ENCODE measurements around the gene C22orf42. TPM values are rescaled to one million over a fixed set of nuclear protein-coding genes. Genes with fewer than 3 reads are reported as not detected.

C22orf42 gene
- total and polyA plus RNA-seq, 2 donors (not counting 1 experiment from before 2014, with no cell fraction given): not detected

- CTCF ChIA-PET: no interaction called here
- Mint-ChIP-seq H3K9me3 (ENCODE audit: insufficient read depth) (no peaks in the 10 kb centered on the region), H3K27ac (no peak overlapping the region)
These were observed 26.3 kb downstream of the C22orf42 start for GRCh38 chr22:32132783-32133182.

GRCh38 chr22:32132126-32132525, 27.0 kb downstream of the C22orf42 start:
- ChIA-PET CTCF (no interaction called here), POLR2A (no interaction called here)
- H3K36me3 ChIP-seq (replicated peaks in 1 of 2; ENCODE audit: control extremely low read depth in 1 of 2, control insufficient read depth in 1 of 2, extremely low read depth in 1 of 2, insufficient read depth in 2 of 2, low read length in 1 of 2): no peaks in the 10 kb centered on the region
- no peaks in the 10 kb centered on the region for H4K20me1 ChIP-seq (ENCODE audit: control insufficient read depth, insufficient read depth, low read length, poor library complexity, severe bottlenecking)
- no peak overlapping the region for H3K4me2 ChIP-seq (replicated peaks; ENCODE audit: low read depth, low read length, poor library complexity, severe bottlenecking)
- DNase-seq: no peak
- H3K4me1 ChIP-seq (ENCODE audit: control insufficient read depth in 2 of 2, insufficient read depth in 2 of 2, low read length in 2 of 2): no peaks in the 10 kb centered on the region
- H3K27ac Mint-ChIP-seq: no peak overlapping the region
- H3K79me2 ChIP-seq (ENCODE audit: control insufficient read depth, insufficient read depth, low read length): no peaks in the 10 kb centered on the region
- no peak for ATAC-seq (ENCODE audit: low read depth)
- intact Hi-C loops (cut with micrococcal nuclease): loop anchor here (10.0 kb wide), 1 partner anchor 283 kb away; the partner anchor contains the start of gene RTCB
- no peaks in the 10 kb centered on the region for H3K9me3 Mint-ChIP-seq (ENCODE audit: insufficient read depth)
- H3K27ac ChIP-seq (ENCODE audit: low read length in 2 of 2): no peak overlapping the region
- peaks cover 11% of the 10 kb centered on the region for H3K27me3 Mint-ChIP-seq
- H3K4me3 ChIP-seq (ENCODE audit: control extremely low read depth in 1 of 5, extremely low read depth in 1 of 5, insufficient read depth in 1 of 5, low read depth in 2 of 5, low read length in 4 of 5): no peak overlapping the region
- no peak overlapping the region for H3K4me3 Mint-ChIP-seq
- no peak overlapping the region for H2AFZ ChIP-seq (ENCODE audit: insufficient read depth, low read depth, low read length, poor library complexity, severe bottlenecking)
- H3K9me3 ChIP-seq (ENCODE audit: control extremely low read depth in 1 of 3, control insufficient read depth in 2 of 3, insufficient read depth in 1 of 3, low read length in 2 of 3): no peaks in the 10 kb centered on the region
- no peaks in the 10 kb centered on the region for H3K4me1 Mint-ChIP-seq
- TF ChIP-seq EZH2 (IDR thresholded peaks at IDR 0.05; ENCODE audit: borderline replicate concordance, insufficient read depth, low read depth, low read length, poor library complexity, severe bottlenecking): no peak
- no peak for TF ChIP-seq CTCF (IDR thresholded peaks at IDR 0.05)
- H3K9ac ChIP-seq (ENCODE audit: low read length): no peak overlapping the region
- H3K27me3 ChIP-seq (replicated peaks in 1 of 4; ENCODE audit: control extremely low read depth in 1 of 4, control insufficient read depth in 3 of 4, insufficient read depth in 4 of 4, low read length in 3 of 4): peaks cover 0 to 2% (median 0%) of the 10 kb centered on the region in 4 experiments
- 96% methylated on average over 11 of the region's 11 CpGs for WGBS (ENCODE audit: insufficient coverage)

More at GRCh38 chr22:32132783-32133182, 26.3 kb downstream of the C22orf42 start:
- Histone ChIP-seq H3K9ac (ENCODE audit: low read length) (no peak overlapping the region), H4K20me1 (ENCODE audit: control insufficient read depth, insufficient read depth, low read length, poor library complexity, severe bottlenecking) (no peaks in the 10 kb centered on the region), H3K27me3 (replicated peaks in 1 of 4; ENCODE audit: control extremely low read depth in 1 of 4, control insufficient read depth in 3 of 4, insufficient read depth in 4 of 4, low read length in 3 of 4) (peaks cover 0 to 2% (median 0%) of the 10 kb centered on the region in 4 experiments), H2AFZ (ENCODE audit: insufficient read depth, low read depth, low read length, poor library complexity, severe bottlenecking) (no peak overlapping the region), H3K79me2 (ENCODE audit: control insufficient read depth, insufficient read depth, low read length) (no peaks in the 10 kb centered on the region), H3K4me1 (ENCODE audit: control insufficient read depth in 2 of 2, insufficient read depth in 2 of 2, low read length in 2 of 2) (peaks cover 0 to 5% of the 10 kb centered on the region in 2 donors), H3K4me3 (ENCODE audit: control extremely low read depth in 1 of 5, extremely low read depth in 1 of 5, insufficient read depth in 1 of 5, low read depth in 2 of 5, low read length in 4 of 5) (no peak overlapping the region), H3K36me3 (replicated peaks in 1 of 2; ENCODE audit: control extremely low read depth in 1 of 2, control insufficient read depth in 1 of 2, extremely low read depth in 1 of 2, insufficient read depth in 2 of 2, low read length in 1 of 2) (no peaks in the 10 kb centered on the region), H3K27ac (ENCODE audit: low read length in 2 of 2) (no peak overlapping the region), H3K9me3 (ENCODE audit: control extremely low read depth in 1 of 3, control insufficient read depth in 2 of 3, insufficient read depth in 1 of 3, low read length in 2 of 3) (peaks cover 0 to 4% (median 0%) of the 10 kb centered on the region in 3 donors), H3K4me2 (replicated peaks; ENCODE audit: low read depth, low read length, poor library complexity, severe bottlenecking) (no peak overlapping the region)
- H3K4me1 Mint-ChIP-seq: peaks cover 6% of the 10 kb centered on the region
- no CpG with 5 or more reads among the region's 1 CpG for WGBS (ENCODE audit: insufficient coverage)
- H3K4me3 Mint-ChIP-seq: no peak overlapping the region
- DNase-seq: no peak
- ATAC-seq (ENCODE audit: low read depth): no peak
- no peak for TF ChIP-seq CTCF (IDR thresholded peaks at IDR 0.05)
- no peak for TF ChIP-seq EZH2 (IDR thresholded peaks at IDR 0.05; ENCODE audit: borderline replicate concordance, insufficient read depth, low read depth, low read length, poor library complexity, severe bottlenecking)
- intact Hi-C loops (cut with micrococcal nuclease): loop anchor here (10.0 kb wide), 1 partner anchor 282 kb away; the partner anchor contains the start of gene RTCB
- H3K27me3 Mint-ChIP-seq: peaks cover 11% of the 10 kb centered on the region
- POLR2A ChIA-PET: no interaction called here
